Osteocyte (in vitro differentiated cells): Measurements from ENCODE around the gene MICALL2. TPM values are rescaled to one million over a fixed set of nuclear protein-coding genes. Genes with fewer than 3 reads are reported as not detected.

Experiments used
- DNase-seq: peaks from one replicate; pipeline ENCODE4 v3.0.0; 2021; ENCODE audit warnings: mixed read lengths; ENCODE audit not compliant: unreplicated experiment; ENCODE audit errors: extremely low spot score
- H3K27ac Mint-ChIP-seq: one replicate; pipeline ENCODE4 v1.8.0; 2021; ENCODE audit warnings: mild to moderate bottlenecking, mixed read lengths; ENCODE audit not compliant: unreplicated experiment
- H3K27me3 Mint-ChIP-seq: one replicate; pipeline ENCODE4 v1.8.0; 2021; ENCODE audit warnings: mixed read lengths; ENCODE audit not compliant: unreplicated experiment
- H3K36me3 Mint-ChIP-seq: one replicate; pipeline ENCODE4 v1.8.0; 2021; ENCODE audit warnings: mixed read lengths; ENCODE audit not compliant: unreplicated experiment
- H3K4me1 Mint-ChIP-seq: one replicate; pipeline ENCODE4 v1.8.0; 2021; ENCODE audit warnings: mixed read lengths; ENCODE audit not compliant: unreplicated experiment
- H3K4me3 Mint-ChIP-seq: one replicate; pipeline ENCODE4 v1.8.0; 2021; ENCODE audit warnings: mild to moderate bottlenecking, moderate library complexity, mixed read lengths; ENCODE audit not compliant: unreplicated experiment
- H3K9me3 Mint-ChIP-seq: one replicate; pipeline ENCODE4 v1.8.0; 2021; ENCODE audit warnings: mixed read lengths; ENCODE audit not compliant: unreplicated experiment
- CTCF ChIP-seq: fragments of 200-600 bp; sonication (generic); IDR thresholded peaks from 2 replicates; pipeline ENCODE4 v1.5.0; 2021; ENCODE audit warnings: antibody characterized with exemption, mild to moderate bottlenecking, moderate library complexity
- total RNA-seq: library from RNA; stranded (reverse); gene quantifications from 2 replicates; pipeline ENCODE4 v1.2.1, GENCODE V29; 2021

MICALL2 gene
- total RNA-seq, 1 donor from 2014 or later: 63.1 TPM

- H3K27ac Mint-ChIP-seq: no peak overlapping the region
- no peak overlapping the region for H3K4me3 Mint-ChIP-seq
- DNase-seq: no peak
- no peak for TF ChIP-seq CTCF
- H3K36me3 Mint-ChIP-seq: peaks cover 3% of the 10 kb centered on the region
- no peaks in the 10 kb centered on the region for H3K27me3 Mint-ChIP-seq
- H3K9me3 Mint-ChIP-seq: no peaks in the 10 kb centered on the region
- H3K4me1 Mint-ChIP-seq: peaks cover 6% of the 10 kb centered on the region
Measured at GRCh38 chr7:1437155-1437880, 22.0 kb downstream of the MICALL2 start.

GRCh38 chr7:1436608-1437007 is 22.7 kb downstream of the MICALL2 start:
- DNase-seq: no peak
- peaks cover 6% of the 10 kb centered on the region for H3K4me1 Mint-ChIP-seq
- H3K36me3 Mint-ChIP-seq: peaks cover 3% of the 10 kb centered on the region
- H3K27me3 Mint-ChIP-seq: no peaks in the 10 kb centered on the region
- no peak for TF ChIP-seq CTCF
- no peaks in the 10 kb centered on the region for H3K9me3 Mint-ChIP-seq
- H3K27ac Mint-ChIP-seq: no peak overlapping the region
- no peak overlapping the region for H3K4me3 Mint-ChIP-seq

- Mint-ChIP-seq H3K36me3 (peaks cover 3% of the 10 kb centered on the region), H3K27me3 (no peaks in the 10 kb centered on the region), H3K27ac (no peak overlapping the region), H3K4me3 (no peak overlapping the region), H3K4me1 (peaks cover 6% of the 10 kb centered on the region), H3K9me3 (no peaks in the 10 kb centered on the region)
- TF ChIP-seq CTCF: no peak
- DNase-seq: no peak
Measured at GRCh38 chr7:1434891-1435670, 24.2 kb downstream of the MICALL2 start.

- Mint-ChIP-seq H3K36me3 (peaks cover 2% of the 10 kb centered on the region), H3K4me3 (no peak overlapping the region)
Measured at GRCh38 chr7:1434165-1434718, 25.0 kb downstream of the MICALL2 start.

More at GRCh38 chr7:1434165-1434718, 25.0 kb downstream of the MICALL2 start:
- TF ChIP-seq CTCF: no peak
- H3K27ac Mint-ChIP-seq: no peak overlapping the region
- no peaks in the 10 kb centered on the region for H3K9me3 Mint-ChIP-seq
- H3K4me1 Mint-ChIP-seq: peaks cover 6% of the 10 kb centered on the region
- DNase-seq: no peak
- H3K27me3 Mint-ChIP-seq: no peaks in the 10 kb centered on the region
